Spleen (tissue), 11 donors: ENCODE results near the gene LRRC56. TPM values are rescaled to one million over a fixed set of nuclear protein-coding genes. Genes with fewer than 3 reads are reported as not detected.

Experiments used
- DNase-seq: peaks from one replicate; pipeline ENCODE4 v3.0.0-alpha.2; 2020
- H3K27ac ChIP-seq, 8 donors: fragments of 200-600 bp; sonication (generic) in 7 of 8; 1 replicate in 4 of 8; 2 replicates in 4 of 8; pipeline versions ENCODE4 v1.5.0 to v1.8.0; 2016 to 2021; ENCODE audit warnings: inconsistent platforms in 4 of 8, mild to moderate bottlenecking in 4 of 8, moderate library complexity in 1 of 8
- H3K27me3 ChIP-seq, 7 donors: fragments of 200-600 bp; sonication (generic) in 6 of 7; replicated peaks in 1 of 7; 1 replicate in 4 of 7; 2 replicates in 3 of 7; pipeline versions ENCODE4 v1.5.0 to v1.8.0; 2016 to 2021; ENCODE audit warnings: inconsistent platforms in 3 of 7, mild to moderate bottlenecking in 1 of 7
- H3K36me3 ChIP-seq, 6 donors: fragments of 200-600 bp; sonication (generic) in 5 of 6; 1 replicate in 4 of 6; 2 replicates in 2 of 6; pipeline versions ENCODE4 v1.5.0 to v1.8.0; 2016 to 2021; ENCODE audit warnings: inconsistent platforms in 2 of 6
- H3K4me1 ChIP-seq, 6 donors: fragments of 200-600 bp; sonication (generic) in 5 of 6; 1 replicate in 3 of 6; 2 replicates in 3 of 6; pipeline versions ENCODE4 v1.5.0 to v1.8.0; 2016 to 2021; ENCODE audit warnings: inconsistent platforms in 3 of 6
- H3K4me3 ChIP-seq, 8 donors: fragments of 200-600 bp; sonication (generic) in 7 of 8; 1 replicate in 4 of 8; 2 replicates in 4 of 8; pipeline versions ENCODE4 v1.5.0 to v1.8.0; 2016 to 2021; ENCODE audit warnings: inconsistent platforms in 4 of 8, mild to moderate bottlenecking in 4 of 8, moderate library complexity in 2 of 8
- H3K9me3 ChIP-seq, 8 donors: fragments of 200-600 bp; sonication (generic) in 7 of 8; 1 replicate in 4 of 8; 2 replicates in 4 of 8; pipeline versions ENCODE4 v1.5.0 to v1.8.0; 2016 to 2021; ENCODE audit warnings: inconsistent platforms in 4 of 8
- CTCF ChIP-seq, 11 experiments: fragments of 200-600 bp in 7 of 11; fragments of 450-650 bp in 4 of 11; sonication (generic) in 4 of 11; IDR thresholded peaks in 8 of 11; conservative IDR thresholded peaks in 3 of 11; 1 replicate in 7 of 11; 2 replicates in 4 of 11; pipeline versions ENCODE4 v1.4.0 to v1.8.0; 2016 to 2021; ENCODE audit warnings: antibody characterized with exemption in 11 of 11, inconsistent platforms in 4 of 11, mild to moderate bottlenecking in 1 of 11
- POLR2A ChIP-seq, 3 donors: fragments of 450-650 bp; IDR thresholded peaks; one replicate each; pipeline ENCODE4 v1.5.1; 2017; ENCODE audit warnings: antibody characterized with exemption in 3 of 3, mild to moderate bottlenecking in 1 of 3
- POLR2AphosphoS5 ChIP-seq, 3 donors: sonication (generic); formaldehyde crosslinking; IDR thresholded peaks; one replicate each; pipeline ENCODE4 v1.5.1; 2017; ENCODE audit warnings: antibody characterized with exemption in 3 of 3
- WGBS, 5 donors: extraction: QIAGEN DNeasy Blood & Tissue Kit in 3 of 5; methylation state at CpG; one replicate each; pipeline versions ENCODE4 v1.1.5 to v1.1.7; 2013 to 2018; 5-methylcytosine and 5-hydroxymethylcytosine counted together
- intact Hi-C: fragments of 100-400 bp; cut with DNase I; formaldehyde crosslinking; loops from one replicate; pipeline ENCODE4 v1.15.0; 2023; ENCODE audit warnings: low total_unique reads
- polyA plus RNA-seq, 3 donors: library from polyadenylated mRNA; stranded (reverse); fragments of 200-250 nt; gene quantifications; one replicate each; pipeline ENCODE4 v1.2.1, GENCODE V29; 2013
- total RNA-seq, 7 donors: library from RNA; depleted of rRNA in 3 of 7; stranded (reverse); fragments of >200 nt in 3 of 7; fragmentation: NEBNext Ultra II Directional in 4 of 7; extraction: Animal tissue kit (Norgen Biotek cat#: 25700) in 4 of 7; gene quantifications; one replicate each; pipeline versions ENCODE4 v1.1.0 to v1.2.1, GENCODE V29; 2016 to 2021
- donor health status: healthy with polysubstance abuse.
- donor health status: DM: no; HTN: no; CAD: no; lungs with moderate emphysema.
- donor health status: DM: no; HTN: no; CAD: no.
- donor health status: Bipolar disorder and iron deficiency.
- donor health status: healthy.
- donor health status: DM: no; HTN: no; CAD: no.
- donor health status: DM: yes; HTN: yes; CAD: no.

The LRRC56 gene
- total and polyA plus RNA-seq, 10 donors = 1.0 to 4.6 (median 2.3) TPM

DNA sequence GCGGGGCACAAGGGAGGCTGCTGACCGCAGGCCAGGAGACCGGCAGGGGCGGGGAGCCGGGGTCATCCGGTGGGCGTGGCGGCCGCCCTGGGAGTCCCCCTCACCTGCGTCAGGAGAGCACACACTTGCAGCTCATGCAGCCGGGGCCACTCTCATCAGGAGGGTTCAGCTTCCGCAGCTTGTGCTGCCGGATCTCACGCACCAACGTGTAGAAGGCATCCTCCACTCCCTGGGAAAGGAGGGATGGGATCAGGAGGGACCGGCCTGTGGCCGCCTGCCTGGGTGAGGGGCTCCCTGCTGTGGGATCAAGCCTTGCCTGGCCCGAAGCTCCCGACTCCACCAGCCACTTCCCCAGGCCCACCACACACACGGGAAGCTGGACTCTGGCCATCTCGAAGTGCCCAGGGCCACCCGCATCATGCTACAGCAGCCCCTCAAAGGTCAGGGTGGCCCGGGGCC lies 4.8 kb upstream of the LRRC56 start:
- Histone ChIP-seq H3K4me3 (no peak overlapping the region), H3K4me1 (peaks cover 22 to 53% (median 45%) of the 10 kb centered on the region in 6 donors), H3K27ac (peak overlapping the region in 2 of 8 donors; percentile 8 to 16), H3K27me3 (peaks cover 0 to 18% (median 0%) of the 10 kb centered on the region in 7 donors), H3K9me3 (no peaks in the 10 kb centered on the region), H3K36me3 (peaks cover 0 to 38% (median 26%) of the 10 kb centered on the region in 6 donors)
- peak; percentile 76 for DNase-seq
- TF ChIP-seq CTCF (IDR thresholded peaks at IDR 0.05 in 8 of 11, conservative IDR thresholded peaks at IDR 0.05 in 3 of 11) = no peak
- no peak for TF ChIP-seq POLR2A (IDR thresholded peaks at IDR 0.05)
- no peak for TF ChIP-seq POLR2AphosphoS5 (IDR thresholded peaks at IDR 0.05)
- 73 to 87% (median 85%) methylated on average over 19 to 23 of the region's 23 CpGs for WGBS, 5 donors
- intact Hi-C loops = no loop called here

DNA sequence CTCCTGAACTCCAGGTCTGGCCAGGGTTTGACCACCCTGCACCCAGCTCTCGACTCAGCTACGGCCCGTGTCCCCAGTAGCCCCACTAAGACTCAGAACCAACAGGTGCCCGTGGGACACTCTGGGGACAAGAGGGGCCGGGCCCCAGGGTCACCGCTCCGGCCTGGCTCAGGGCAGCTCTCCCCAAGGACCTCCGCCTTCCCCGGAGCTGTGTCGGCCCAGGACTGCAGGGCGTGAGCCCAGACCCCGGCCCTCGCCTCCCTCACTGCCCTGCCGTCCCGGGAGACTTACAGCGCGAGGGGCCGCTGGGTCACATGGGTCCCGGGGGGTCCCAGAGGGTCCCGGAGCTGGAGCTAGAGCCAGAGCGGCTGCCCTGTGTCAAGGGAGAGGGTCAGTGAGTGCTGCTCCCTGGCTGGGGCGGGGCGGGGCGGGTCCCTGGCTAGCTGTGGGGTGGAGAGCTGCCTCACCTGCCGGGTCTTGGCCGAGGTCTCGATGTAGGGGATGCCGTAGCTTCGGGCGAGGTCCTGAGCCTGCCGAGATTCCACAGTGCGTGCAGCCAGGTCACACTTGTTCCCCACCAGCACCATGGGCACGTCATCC lies 4.2 kb upstream of the LRRC56 start:
- intact Hi-C loops = no loop called here
- Histone ChIP-seq H3K36me3 (peaks cover 0 to 38% (median 26%) of the 10 kb centered on the region in 6 donors), H3K9me3 (no peaks in the 10 kb centered on the region), H3K27ac (peak overlapping the region in 1 of 8 donors; percentile 8), H3K27me3 (peaks cover 0 to 24% (median 0%) of the 10 kb centered on the region in 7 donors), H3K4me3 (peak overlapping the region in 1 of 8 donors; percentile 96), H3K4me1 (peaks cover 27 to 59% (median 50%) of the 10 kb centered on the region in 6 donors)
- peak; percentile 81 for DNase-seq
- 93 to 97% (median 95%) methylated on average over 13 to 33 of the region's 33 CpGs for WGBS, 5 donors
- TF ChIP-seq POLR2AphosphoS5 (IDR thresholded peaks at IDR 0.05) (no peak), CTCF (IDR thresholded peaks at IDR 0.05 in 8 of 11, conservative IDR thresholded peaks at IDR 0.05 in 3 of 11) (no peak), POLR2A (IDR thresholded peaks at IDR 0.05) (no peak)

DNA sequence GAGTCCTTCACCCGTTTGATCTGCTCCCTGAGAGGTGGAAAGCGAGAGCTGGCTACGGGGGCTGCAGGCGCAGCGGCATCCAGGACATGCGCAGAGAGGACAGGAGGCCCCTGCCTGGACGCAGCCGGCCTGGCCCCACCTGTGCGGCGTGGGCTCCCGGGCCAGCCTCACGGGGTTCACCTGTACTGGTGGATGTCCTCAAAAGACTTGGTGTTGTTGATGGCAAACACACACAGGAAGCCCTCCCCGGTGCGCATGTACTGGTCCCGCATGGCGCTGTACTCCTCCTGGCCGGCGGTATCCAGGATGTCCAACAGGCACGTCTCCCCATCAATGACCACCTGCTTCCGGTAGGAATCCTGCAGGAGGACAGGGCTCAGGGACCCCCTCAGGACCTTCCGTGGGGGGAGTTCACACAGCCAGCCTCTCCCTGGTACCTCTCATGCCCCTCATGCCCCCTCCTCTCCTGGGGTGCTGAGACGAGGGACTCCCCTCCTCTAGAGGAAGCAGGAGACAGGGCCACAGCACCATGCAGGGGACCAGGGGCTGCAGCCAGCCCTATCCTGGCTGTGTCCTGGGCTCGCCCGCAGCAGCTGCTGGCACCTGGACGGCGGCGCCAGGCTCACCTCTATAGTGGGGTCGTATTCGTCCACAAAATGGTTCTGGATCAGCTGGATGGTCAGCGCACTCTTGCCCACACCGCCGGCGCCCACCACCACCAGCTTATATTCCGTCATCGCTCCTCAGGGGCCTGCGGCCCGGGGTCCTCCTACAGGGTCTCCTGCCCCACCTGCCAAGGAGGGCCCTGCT lies 3.5 kb upstream of the LRRC56 start:
- intact Hi-C loops = no loop called here
- 92 to 96% (median 93%) methylated on average over 7 to 37 of the region's 37 CpGs for WGBS, 5 donors
- peak overlapping the region in 6 of 8 donors; percentile 69 to 96 (median 77) for H3K4me3 ChIP-seq
- peak overlapping the region in 1 of 8 donors; percentile 58 for H3K27ac ChIP-seq
- peaks cover 29 to 64% (median 54%) of the 10 kb centered on the region in 6 donors for H3K4me1 ChIP-seq
- H3K27me3 ChIP-seq = peaks cover 0 to 24% (median 0%) of the 10 kb centered on the region in 7 donors
- DNase-seq = peak; percentile 82
- peaks cover 0 to 38% (median 26%) of the 10 kb centered on the region in 6 donors for H3K36me3 ChIP-seq
- TF ChIP-seq CTCF (IDR thresholded peaks at IDR 0.05 in 8 of 11, conservative IDR thresholded peaks at IDR 0.05 in 3 of 11) (no peak), POLR2AphosphoS5 (IDR thresholded peaks at IDR 0.05) (peak in 1 of 3 donors; percentile 4)
- no peaks in the 10 kb centered on the region for H3K9me3 ChIP-seq
